SW 1271 (cell line): ENCODE data around the gene CYP2F1.
"Not testable (repeated sequence)": the region's sequence is repeated elsewhere in the genome, so short reads cannot be mapped to it uniquely, and the experiment has no call there.

Experiments used
- DNase-seq, 2 experiments: peaks; one replicate each; lab custom pipeline; 2025; lab: John Stamatoyannopoulos, UW

Gene CYP2F1

GRCh38 chr19:41114132-41114531 lies at the start of gene CYP2F1:
Gene CYP2F1, plus strand, starts transcription at chr19:41114432. Its CDS starts 1,757 bp downstream, at chr19:41116189.
- no peak for DNase-seq

DNA sequence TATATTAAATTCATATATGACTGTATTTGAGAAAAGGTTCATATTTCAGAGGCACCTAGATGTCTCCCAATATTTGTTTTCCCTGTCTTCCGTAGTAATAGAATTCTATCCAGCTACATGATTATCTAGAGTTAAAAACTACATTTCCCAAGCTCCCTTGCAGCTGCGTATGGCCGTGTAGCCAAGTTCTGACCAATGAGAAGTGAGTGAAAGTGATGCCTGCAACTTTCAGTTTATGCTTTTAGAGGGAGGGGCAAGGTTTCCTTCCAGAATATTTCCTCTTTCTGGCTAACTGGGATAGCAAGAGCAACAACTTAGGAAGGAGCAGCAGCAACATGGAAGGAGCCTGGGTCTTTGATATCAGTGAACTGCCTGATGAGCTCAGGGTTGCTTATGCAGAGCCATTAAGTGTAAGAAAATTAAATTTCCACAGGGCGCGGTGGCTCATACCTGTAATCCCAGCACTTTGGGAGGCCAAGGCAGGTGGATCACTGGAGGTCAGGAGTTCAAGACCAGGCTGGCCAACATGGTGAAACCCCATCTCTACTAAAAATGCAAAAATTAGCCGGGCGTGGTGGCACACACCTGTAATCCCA lies 49.2 kb upstream of the CYP2F1 start:
- DNase-seq, result peak in 1 of 2 experiments; percentile 31

DNA sequence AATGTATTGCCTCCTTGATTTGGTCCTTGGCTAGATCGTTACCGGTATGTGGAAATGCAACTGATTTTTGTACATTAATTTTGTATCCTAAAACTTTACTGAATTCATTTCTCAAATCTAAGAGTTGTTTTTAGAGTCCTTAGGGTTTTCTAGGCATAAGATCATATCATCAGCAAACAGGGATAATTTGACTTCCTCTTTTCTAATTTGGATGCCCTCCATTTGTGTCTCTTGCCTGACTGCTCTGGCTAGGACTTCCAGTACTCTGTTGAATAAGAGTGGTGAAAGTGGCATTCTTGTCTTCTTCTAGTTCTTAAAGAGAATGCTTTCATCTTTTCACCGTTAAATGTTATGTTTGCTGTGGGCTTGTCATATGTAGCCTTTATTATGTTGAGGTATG lies 37.9 kb upstream of the CYP2F1 start:
- no peak for DNase-seq

- no peak for DNase-seq
Observed at GRCh38 chr19:41083516-41083915, 30.7 kb upstream of the CYP2F1 start.

DNA sequence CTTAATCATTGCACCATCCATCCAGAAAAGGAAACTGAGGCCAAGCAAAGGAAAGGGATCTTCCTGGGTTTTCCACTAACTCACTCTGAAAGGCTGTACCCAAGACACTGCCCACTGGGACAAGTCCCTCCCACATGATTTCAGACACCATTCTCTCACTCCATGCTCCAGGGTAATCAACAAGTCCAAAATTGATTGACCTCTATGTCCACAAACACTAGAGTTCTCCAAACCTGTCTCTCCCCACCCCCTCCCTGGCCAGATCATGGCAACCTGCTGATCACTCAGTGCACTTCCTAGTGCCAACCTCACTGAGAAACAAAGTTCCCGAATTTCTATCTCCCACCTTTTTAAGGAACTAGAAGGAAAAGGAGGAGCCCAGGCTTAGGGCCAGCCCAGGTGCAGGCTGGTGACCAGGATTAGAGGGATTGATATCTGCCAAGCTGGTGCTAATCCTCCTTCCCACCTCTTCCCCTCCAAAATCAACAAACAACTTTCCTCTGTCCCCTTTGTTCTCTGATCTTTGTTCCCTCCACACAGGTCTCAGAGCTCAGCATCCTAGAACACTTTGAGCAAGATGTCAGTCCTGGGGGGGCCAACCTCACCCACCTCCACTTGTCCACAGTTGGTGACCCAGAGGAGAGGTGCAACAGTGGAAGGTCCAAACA lies 28.4 kb upstream of the CYP2F1 start:
- DNase-seq, result no peak

DNA sequence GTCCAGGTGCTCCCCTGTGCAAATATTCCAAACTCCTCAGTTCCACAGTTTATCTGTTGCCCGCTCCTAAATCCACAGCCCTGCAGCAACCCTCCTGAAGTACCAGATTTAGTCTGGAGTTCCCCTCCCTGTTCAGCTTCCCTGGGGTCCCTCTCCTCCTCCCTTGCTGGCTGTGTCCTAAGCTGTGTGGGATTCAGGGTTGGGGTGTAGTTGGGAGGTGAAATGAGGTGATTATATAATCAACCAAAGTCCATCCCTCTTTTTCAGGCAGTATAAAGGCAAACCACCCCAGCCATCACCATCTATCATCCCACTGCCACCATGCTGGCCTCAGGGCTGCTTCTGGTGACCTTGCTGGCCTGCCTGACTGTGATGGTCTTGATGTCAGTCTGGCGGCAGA lies 26.1 kb upstream of the CYP2F1 start, which contains the start of gene CYP2A13:
CYP2A13 (plus strand) TSS at position 301 of the 400 bp plus-strand sequence; CDS start at position 322, 21 bp downstream.
- no peak for DNase-seq

GRCh38 chr19:41089959-41090358 lies 24.3 kb upstream of the CYP2F1 start:
- DNase-seq, result no peak

GRCh38 chr19:41095703-41096102 lies 18.5 kb upstream of the CYP2F1 start:
- DNase-seq, result no peak

GRCh38 chr19:41096353-41096752 lies 17.9 kb upstream of the CYP2F1 start:
- DNase-seq, result no peak

- no peak for DNase-seq
Observed at GRCh38 chr19:41097302-41097701, 16.9 kb upstream of the CYP2F1 start.

- DNase-seq, result no peak
Observed at GRCh38 chr19:41098762-41099161, 15.5 kb upstream of the CYP2F1 start.

DNA sequence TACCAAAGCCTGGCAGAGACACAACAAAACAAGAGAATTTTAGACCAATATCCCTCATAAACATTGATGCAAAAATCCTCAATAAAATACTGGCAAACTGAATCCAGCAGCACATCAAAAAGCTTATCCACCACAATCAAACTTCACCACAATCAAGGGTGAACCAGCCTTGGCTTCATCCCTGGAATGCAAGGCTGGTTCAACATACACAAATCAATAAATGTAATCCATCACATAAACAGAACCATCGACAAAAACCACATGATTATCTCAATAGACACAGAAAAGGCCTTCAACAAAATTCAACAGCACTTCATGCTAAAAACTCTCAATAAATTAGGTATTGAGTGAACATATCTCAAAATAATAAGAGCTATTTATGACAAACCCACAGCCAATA lies 12.0 kb upstream of the CYP2F1 start:
- DNase-seq, result not testable (repeated sequence)

DNA sequence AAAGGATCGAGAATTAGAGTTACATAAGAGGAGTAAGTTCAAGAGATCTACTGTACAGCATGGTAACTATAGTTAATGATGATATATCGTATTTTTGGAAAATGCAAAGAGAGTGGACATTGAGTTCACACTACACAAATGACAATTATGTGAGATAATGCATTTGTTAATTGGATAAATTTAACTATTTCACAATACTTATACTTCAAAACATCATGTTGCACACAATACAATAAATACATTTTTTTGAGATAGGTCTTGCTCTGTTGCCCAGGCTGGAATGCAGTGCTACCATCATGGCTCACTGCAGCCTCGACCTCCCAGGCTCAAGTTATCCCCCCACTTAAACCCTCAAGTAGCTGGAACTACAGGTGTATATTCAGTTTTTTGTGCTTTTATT lies 8.1 kb upstream of the CYP2F1 start:
- no peak for DNase-seq

DNA sequence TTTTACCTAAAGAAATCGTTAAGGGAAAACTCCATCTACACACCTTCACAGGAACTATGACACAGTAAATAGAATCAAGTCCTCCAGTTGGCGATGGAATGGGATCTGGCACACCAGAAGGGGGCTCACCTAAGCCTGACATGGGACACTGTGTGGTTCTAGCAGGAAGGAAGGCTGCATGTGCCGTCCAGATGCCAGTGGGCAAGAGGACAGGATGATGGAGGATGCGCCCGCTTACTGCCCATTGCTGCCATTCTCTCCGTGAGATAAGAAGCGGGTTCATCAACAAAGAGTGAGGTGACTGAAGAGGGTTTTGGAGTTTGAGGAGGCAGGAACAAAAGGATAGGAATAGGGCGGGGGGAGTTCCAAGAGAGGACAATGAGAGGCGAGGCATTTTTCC lies 2.9 kb upstream of the CYP2F1 start:
- no peak for DNase-seq

GRCh38 chr19:41111750-41112295 lies 2.4 kb upstream of the CYP2F1 start:
- DNase-seq, result no peak

GRCh38 chr19:41112728-41113290 lies 1.4 kb upstream of the CYP2F1 start:
- DNase-seq, result no peak

- DNase-seq, result no peak
Observed at GRCh38 chr19:41116261-41116660, 2.0 kb downstream of the CYP2F1 start.

DNA sequence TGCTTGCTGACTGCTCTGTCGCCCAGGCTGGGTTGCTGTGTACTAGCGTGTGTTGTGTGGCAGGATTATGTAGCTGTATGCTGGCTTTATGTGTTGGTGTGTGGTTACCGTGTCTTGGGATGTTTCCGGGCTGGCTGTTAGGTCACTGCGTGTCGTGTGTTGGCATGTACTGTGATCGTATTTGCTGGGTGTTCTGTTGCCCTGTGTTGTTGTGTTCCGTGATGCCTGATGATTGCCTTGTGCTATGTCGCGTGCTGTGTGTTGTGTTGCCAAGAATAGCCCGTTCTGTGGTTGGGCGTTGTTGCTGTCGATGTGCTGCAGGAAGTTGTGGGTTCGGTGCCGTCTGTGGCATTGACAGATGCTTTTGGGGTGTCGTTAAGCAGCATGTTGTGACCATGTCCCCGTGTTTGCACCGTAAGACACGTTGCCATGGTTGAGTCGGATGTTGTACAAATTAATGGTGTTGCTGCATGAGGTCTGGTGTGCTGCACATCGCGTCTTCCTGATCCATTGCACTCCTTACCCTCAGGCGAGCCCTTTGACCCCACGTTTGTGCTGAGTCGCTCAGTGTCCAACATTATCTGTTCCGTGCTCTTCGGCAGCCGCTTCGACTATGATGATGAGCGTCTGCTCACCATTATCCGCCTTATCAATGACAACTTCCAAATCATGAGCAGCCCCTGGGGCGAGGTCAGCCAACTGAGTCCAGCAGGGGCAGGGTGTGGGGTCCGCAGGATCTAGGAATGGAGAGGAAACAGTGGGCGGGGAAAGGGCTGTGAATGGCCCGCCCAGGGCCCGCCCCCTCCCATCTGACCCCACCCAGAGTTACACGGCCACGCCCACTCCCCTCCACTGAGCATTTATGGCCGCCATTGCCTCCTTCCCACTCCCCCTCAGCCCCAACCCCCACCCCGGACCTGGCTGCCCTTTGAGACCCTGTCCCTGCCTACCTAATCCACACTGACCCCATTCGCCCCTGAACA lies 7.0 kb downstream of the CYP2F1 start:
- DNase-seq, result not testable (repeated sequence)

- not testable (repeated sequence) for DNase-seq
Observed at GRCh38 chr19:41122846-41123245, 8.6 kb downstream of the CYP2F1 start.

- no peak for DNase-seq
Observed at GRCh38 chr19:41123716-41124294, 9.6 kb downstream of the CYP2F1 start.

DNA sequence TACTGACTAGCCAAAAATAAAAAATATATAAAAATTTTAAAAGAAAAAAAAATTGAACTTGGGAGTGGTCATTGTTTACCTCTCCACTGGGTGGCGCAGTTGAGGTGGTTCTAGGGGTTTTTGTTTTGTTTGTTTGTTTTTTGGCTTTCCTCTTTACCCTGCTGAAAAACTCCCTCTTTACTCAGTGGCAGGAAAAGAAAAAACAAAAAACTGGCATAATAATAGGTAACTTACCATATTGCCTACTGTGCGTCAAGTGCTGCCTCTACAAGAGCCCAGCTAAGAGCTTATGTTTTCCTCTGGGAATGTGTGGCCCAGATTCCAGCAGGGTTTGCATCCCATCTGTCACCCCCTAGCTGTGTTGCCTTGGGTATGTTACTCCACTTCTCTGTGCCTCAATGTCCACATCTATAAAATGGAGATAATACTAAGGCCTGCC lies 12.6 kb downstream of the CYP2F1 start:
- DNase-seq, result peak in 1 of 2 experiments; percentile 10
